Progenitor cell of endocrine pancreas (in vitro differentiated cells): ENCODE data around the gene CERS5. TPM values are rescaled to one million over a fixed set of nuclear protein-coding genes. Genes with fewer than 3 reads are reported as not detected.
"Not testable (repeated sequence)": the region's sequence is repeated elsewhere in the genome, so short reads cannot be mapped to it uniquely, and the experiment has no call there.

Source experiments
- DNase-seq: peaks from one replicate; pipeline ENCODE4 v3.0.0; 2021; ENCODE audit warnings: low spot score; ENCODE audit not compliant: unreplicated experiment
- H3K27ac Mint-ChIP-seq: 2 replicates; pipeline ENCODE4 v1.8.0; 2021; ENCODE audit warnings: mild to moderate bottlenecking, moderate library complexity, mixed read lengths
- H3K27me3 Mint-ChIP-seq: 2 replicates; pipeline ENCODE4 v1.8.0; 2021; ENCODE audit warnings: mixed read lengths
- H3K36me3 Mint-ChIP-seq: 2 replicates; pipeline ENCODE4 v1.8.0; 2022; ENCODE audit warnings: mixed read lengths; ENCODE audit not compliant: insufficient read depth
- H3K4me1 Mint-ChIP-seq: 2 replicates; pipeline ENCODE4 v1.8.0; 2021; ENCODE audit warnings: low read depth, mixed read lengths
- H3K4me3 Mint-ChIP-seq: 2 replicates; pipeline ENCODE4 v1.8.0; 2021; ENCODE audit warnings: low read depth, mild to moderate bottlenecking, moderate library complexity, mixed read lengths
- H3K9me3 Mint-ChIP-seq: 2 replicates; pipeline ENCODE4 v1.8.0; 2021; ENCODE audit warnings: low read depth, mixed read lengths
- total RNA-seq: library from RNA; stranded (reverse); gene quantifications from 2 replicates; pipeline ENCODE4 v1.2.1, GENCODE V29; 2021
- TF ChIP-seq, protein P1 (sequence below): fragments of 200-600 bp; sonication (generic); IDR thresholded peaks from one replicate; pipeline ENCODE4 v1.5.0; 2021; ENCODE audit warnings: antibody characterized with exemption, mild to moderate bottlenecking; ENCODE audit not compliant: unreplicated experiment

Gene CERS5
- total RNA-seq, 1 donor from 2014 or later = 69.1 TPM

DNA sequence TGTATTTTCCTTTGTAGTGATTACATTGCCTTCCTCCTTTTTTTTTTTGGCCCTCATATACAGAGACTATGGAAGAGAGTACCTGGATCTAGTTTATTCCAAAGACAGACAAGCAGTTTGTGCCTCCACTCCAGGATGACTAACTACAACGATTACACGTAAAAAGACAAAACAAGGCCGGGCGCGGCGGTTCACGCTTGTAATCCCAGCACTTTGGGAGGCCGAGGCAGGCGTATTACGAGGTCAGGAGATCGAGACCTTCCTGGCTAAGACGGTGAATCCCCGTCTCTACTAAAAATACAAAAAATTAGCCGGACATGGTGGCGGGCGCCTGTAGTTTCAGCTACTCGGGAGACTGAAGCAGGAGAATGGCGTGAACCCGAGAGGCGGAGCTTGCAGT is 2.2 kb downstream of the CERS5 start:
- Mint-ChIP-seq H3K36me3 (peaks cover 4% of the 10 kb centered on the region), H3K27me3 (no peaks in the 10 kb centered on the region), H3K9me3 (peaks cover under 1% of the 10 kb centered on the region), H3K27ac (peak overlapping the region; percentile 65), H3K4me1 (peaks cover 16% of the 10 kb centered on the region), H3K4me3 (peak overlapping the region; percentile 93)
- TF ChIP-seq, protein P1, sequence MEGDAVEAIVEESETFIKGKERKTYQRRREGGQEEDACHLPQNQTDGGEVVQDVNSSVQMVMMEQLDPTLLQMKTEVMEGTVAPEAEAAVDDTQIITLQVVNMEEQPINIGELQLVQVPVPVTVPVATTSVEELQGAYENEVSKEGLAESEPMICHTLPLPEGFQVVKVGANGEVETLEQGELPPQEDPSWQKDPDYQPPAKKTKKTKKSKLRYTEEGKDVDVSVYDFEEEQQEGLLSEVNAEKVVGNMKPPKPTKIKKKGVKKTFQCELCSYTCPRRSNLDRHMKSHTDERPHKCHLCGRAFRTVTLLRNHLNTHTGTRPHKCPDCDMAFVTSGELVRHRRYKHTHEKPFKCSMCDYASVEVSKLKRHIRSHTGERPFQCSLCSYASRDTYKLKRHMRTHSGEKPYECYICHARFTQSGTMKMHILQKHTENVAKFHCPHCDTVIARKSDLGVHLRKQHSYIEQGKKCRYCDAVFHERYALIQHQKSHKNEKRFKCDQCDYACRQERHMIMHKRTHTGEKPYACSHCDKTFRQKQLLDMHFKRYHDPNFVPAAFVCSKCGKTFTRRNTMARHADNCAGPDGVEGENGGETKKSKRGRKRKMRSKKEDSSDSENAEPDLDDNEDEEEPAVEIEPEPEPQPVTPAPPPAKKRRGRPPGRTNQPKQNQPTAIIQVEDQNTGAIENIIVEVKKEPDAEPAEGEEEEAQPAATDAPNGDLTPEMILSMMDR = no peak
- no peak for DNase-seq

DNA sequence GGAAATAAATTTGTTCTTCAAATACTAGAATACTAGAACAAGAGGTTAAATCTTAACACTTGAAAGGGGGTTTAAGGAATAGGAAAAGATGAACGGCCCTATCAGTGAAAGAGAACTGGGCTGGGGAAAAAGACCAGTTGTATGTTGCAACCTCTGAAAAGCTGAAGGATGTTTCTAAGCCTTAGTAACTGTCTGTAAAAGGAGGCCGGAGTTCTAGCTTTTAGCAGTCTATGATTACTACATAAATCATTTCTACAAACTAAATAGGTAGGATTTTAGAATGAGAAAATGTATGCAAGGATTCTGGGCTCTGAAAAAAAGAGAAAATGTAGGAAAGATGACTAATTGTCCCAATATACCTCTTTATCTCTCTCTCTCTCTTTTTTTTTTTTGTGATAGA is 4.9 kb downstream of the CERS5 start:
- TF ChIP-seq, protein P1 = no peak
- DNase-seq = no peak
- Mint-ChIP-seq H3K4me1 (peaks cover 13% of the 10 kb centered on the region), H3K27ac (no peak overlapping the region), H3K9me3 (no peaks in the 10 kb centered on the region), H3K36me3 (peaks cover 7% of the 10 kb centered on the region), H3K27me3 (no peaks in the 10 kb centered on the region), H3K4me3 (no peak overlapping the region)

DNA sequence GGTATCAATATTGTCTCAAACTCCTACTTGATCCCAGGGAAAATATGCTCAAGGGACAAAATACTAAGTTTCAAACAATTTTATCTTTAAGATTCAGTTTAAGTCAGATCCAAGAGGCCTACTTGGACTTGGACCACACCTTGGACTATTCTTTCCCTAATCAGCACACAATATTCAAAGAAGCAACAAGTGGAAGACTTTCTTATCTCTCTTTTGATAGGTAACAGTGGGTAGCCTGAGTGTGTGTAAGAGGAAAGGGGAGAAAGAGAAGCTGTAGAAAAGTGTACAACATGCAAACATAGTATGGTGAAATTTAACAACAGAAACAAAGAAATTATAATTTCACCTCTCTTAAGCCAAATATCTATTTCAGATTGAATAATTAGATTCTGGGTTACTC is 6.5 kb downstream of the CERS5 start:
- no peaks in the 10 kb centered on the region for H3K9me3 Mint-ChIP-seq
- peaks cover 7% of the 10 kb centered on the region for H3K4me1 Mint-ChIP-seq
- no peak overlapping the region for H3K27ac Mint-ChIP-seq

DNA sequence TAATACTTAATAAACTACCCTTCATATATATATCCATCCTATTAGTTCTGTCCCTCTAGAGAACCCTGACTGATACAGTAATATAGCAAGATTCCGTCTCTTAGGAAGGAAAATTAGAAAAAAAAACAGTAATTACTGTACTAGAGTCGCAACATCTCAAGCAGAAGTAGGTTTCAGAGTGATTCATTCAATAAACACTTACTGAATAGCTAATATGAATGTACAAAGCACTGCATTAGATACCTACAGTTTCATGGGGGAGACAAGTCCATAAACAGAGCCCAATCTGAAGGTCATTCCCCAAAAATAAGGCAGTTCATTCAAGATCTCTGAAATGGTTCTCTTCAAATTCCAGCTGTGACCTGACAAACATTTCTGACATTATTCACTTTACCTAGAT is 9.9 kb downstream of the CERS5 start:
- DNase-seq = no peak
- TF ChIP-seq, protein P1 = no peak
- Mint-ChIP-seq H3K4me1 (peaks cover 4% of the 10 kb centered on the region), H3K27me3 (no peaks in the 10 kb centered on the region), H3K9me3 (no peaks in the 10 kb centered on the region), H3K36me3 (peaks cover 7% of the 10 kb centered on the region), H3K27ac (peak overlapping the region; percentile 47), H3K4me3 (no peak overlapping the region)

More for the DNA sequence above, 6.5 kb downstream of the CERS5 start:
- TF ChIP-seq, protein P1 = no peak
- DNase-seq = no peak
- Mint-ChIP-seq H3K36me3 (peaks cover 7% of the 10 kb centered on the region), H3K27me3 (no peaks in the 10 kb centered on the region), H3K4me3 (no peak overlapping the region)

DNA sequence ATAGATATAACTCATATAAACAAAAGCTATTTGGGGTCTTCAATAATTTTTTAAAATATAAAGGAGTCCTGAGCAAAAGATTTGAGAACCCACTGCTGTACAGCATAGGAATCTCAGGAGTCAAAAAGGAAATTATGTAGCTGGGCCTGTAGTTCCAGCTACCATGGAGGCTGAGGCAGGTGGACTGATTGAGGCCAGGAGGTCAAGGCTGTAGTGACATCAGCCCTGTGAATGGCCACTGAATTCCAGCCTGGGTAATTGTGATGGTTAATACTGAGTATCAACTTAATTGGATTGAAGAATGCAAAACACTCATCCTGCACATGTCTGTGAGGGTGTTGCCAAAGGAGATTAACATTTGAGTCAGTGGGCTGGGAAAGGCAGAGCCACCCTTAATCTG is 10.5 kb downstream of the CERS5 start:
- H3K27me3 Mint-ChIP-seq = no peaks in the 10 kb centered on the region
- DNase-seq = no peak
- TF ChIP-seq, protein P1 = no peak
- H3K27ac Mint-ChIP-seq = no peak overlapping the region
- H3K4me3 Mint-ChIP-seq = no peak overlapping the region
- H3K9me3 Mint-ChIP-seq = no peaks in the 10 kb centered on the region
- peaks cover 7% of the 10 kb centered on the region for H3K36me3 Mint-ChIP-seq
- peaks cover 4% of the 10 kb centered on the region for H3K4me1 Mint-ChIP-seq

DNA sequence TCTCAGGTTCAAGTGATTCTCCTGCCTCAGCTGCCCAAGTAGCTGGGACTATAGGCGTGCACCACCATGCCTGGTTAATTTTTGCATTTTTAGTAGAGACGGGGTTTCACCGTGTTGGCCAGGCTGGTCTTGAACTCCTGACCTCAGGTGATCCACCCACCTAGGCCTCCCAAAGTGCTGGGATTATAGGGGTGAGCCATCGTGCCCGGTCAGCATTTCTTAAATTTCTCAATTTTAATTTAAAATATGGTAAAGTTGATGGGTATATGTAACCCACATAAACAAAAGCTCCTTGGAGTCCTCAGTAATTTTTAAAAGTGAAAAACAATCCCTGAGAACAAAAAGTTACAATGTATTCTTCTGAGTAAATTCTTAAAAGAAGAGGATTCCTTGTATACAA is 12.2 kb downstream of the CERS5 start:
- not testable (repeated sequence) for H3K27ac Mint-ChIP-seq, H3K4me1 Mint-ChIP-seq, H3K9me3 Mint-ChIP-seq, H3K4me3 Mint-ChIP-seq, H3K36me3 Mint-ChIP-seq, H3K27me3 Mint-ChIP-seq, DNase-seq
